Kasumi-1 (cell line): ENCODE results near the gene FDXACB1.

Source experiments
- DNase-seq, 2 experiments: peaks; one replicate each; lab custom pipeline; 2025; lab: John Stamatoyannopoulos, UW

FDXACB1 gene

GRCh38 chr11:111843661-111844060 is 35.3 kb downstream of the FDXACB1 start:
- no peak for DNase-seq

- DNase-seq = peak; percentile 78 to 81
Measured at GRCh38 chr11:111841370-111842053, 37.5 kb downstream of the FDXACB1 start.

DNA sequence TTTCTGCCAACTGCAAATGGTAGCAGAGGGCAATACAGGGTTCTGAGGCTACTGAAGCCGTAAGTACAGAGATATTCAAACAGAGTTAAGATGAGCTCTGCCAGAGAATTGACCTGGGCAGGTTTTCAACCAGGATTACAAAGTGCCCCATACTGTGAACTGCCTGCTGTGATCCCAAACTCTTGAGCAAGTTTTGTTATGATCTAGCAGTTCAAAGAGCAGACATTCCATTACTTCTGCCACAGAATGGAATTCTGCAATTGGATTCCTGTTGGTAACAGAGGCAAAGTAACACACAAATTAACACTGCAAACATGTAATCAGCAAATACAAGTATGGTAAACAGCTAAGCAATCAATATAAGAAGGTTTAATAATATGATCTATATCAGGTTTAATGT is 38.8 kb downstream of the FDXACB1 start:
- DNase-seq = no peak

GRCh38 chr11:111838054-111838453 is 40.9 kb downstream of the FDXACB1 start:
- DNase-seq = no peak

- DNase-seq = no peak
Measured at GRCh38 chr11:111837366-111837891, 41.5 kb downstream of the FDXACB1 start.

- DNase-seq = peak in 1 of 2 experiments; percentile 34
Measured at GRCh38 chr11:111836721-111837120, 42.2 kb downstream of the FDXACB1 start.

- DNase-seq = no peak
Measured at GRCh38 chr11:111836162-111836561, 42.8 kb downstream of the FDXACB1 start.

- DNase-seq = no peak
Measured at GRCh38 chr11:111835665-111836064, 43.3 kb downstream of the FDXACB1 start.

- DNase-seq = no peak
Measured at GRCh38 chr11:111834432-111835163, 44.4 kb downstream of the FDXACB1 start.

DNA sequence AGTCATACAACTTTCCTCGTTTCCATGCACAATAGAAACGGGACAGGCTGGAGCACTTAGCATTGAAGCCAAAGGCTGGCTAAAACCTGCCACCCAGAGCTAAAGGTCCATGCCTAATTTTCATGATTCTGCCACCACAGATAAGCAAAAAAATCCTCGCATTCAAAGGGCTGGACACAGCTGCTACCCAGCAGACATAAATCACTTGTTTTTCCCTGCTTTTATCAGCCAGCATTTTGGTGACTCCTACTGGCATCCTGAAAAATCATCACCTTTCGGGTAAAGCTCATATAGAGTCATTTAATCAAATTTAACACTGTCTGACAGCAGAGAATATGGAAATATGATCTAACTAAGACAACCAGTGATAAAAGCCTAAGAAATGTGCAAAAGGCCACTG is 45.4 kb downstream of the FDXACB1 start:
- DNase-seq = no peak

DNA sequence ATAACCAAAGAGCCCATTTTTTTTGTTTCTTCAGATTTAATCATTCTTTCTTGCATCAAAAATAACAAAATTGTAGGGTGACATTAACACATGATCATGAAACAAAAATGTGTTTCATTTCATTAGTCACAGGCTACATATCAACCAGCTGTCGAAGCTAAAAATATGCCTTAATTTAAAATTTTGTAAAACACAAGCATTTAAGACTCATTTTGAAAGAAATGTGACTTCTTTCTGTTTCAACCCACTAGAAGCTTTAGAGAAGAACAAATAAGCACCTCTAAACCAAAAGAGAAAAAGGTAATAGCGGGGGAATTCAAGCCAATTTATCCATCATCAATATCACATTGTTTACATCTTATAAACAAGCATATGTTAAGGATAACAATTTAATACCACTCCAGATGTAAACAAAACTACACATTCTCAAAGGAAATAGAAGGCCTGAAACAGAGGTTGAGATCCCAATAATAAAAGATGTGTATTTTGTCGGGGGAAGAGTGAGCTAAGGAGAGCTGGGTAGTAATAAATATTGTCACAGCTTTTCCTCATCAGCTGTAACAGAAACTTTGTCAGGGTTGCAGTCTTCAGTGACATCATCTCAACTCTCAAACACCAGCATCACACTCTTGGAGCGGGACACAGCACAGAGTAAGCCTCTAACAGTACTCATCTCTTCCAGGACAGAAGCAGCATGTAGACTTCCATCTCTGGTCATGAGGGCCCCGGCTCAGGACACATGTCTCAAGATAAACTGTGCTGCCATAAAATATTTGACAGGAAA is 49.6 kb downstream of the FDXACB1 start:
- DNase-seq = no peak

- no peak for DNase-seq
Measured at GRCh38 chr11:111826322-111826950, 52.5 kb downstream of the FDXACB1 start.
